GM11168 (cell line): ENCODE data around the gene TPRA1.

Experiments used
- in situ Hi-C: fragments of 300-500 bp; cut with MboI; formaldehyde crosslinking; loops from one replicate; pipeline ENCODE4 v1.12.0; 2022; ENCODE audit warnings: low sequenced_read_pairs; ENCODE audit not compliant: unreplicated experiment

The TPRA1 gene

DNA sequence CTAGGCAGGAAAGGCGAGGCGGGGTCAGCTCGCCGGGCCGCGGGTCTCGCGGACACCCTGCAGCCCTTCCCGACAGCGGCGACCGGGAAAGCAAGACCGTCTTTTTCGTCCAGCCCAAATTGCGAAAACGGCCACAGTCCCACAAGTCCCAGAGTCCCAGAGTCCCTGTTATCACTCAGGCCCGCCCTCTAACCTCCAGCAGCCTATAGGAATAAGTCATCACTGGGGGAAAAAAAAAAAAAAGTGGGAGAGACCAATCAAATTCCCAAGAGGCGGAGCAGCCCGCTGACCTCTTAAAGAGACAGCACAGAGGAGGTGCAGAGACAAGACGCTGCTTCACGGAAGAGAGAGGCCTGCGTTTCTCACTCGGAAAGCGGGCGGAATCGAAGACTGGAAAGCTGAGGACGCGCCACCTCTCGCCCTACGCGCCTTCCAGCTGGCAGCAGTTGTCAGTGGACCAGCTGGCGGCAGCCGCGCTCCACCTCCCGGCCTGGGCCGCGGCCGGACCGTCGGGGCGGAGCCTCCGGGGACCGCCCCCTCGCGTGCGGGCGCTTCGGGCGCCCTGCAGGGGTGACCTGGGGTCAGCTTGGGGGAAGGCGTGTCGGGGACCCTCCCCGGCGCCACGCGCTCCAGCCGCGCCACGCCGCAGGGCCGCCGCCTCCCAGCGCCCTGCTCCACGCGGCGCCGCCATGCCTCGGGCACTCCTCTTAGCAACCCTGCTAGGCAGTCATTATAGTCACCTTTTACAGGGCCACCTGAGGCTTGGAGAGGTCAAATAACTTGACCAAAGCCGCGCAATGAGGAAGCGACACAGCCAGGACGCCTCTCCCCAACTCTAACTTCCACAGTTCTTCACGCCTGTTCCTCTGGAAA is at the start of gene TPRA1:
Gene TPRA1, minus strand, starts transcription at position 141 of the 873 bp plus-strand sequence. CDS start 10,587 bp downstream, outside the sequence.
- in situ Hi-C loops = no loop called here

DNA sequence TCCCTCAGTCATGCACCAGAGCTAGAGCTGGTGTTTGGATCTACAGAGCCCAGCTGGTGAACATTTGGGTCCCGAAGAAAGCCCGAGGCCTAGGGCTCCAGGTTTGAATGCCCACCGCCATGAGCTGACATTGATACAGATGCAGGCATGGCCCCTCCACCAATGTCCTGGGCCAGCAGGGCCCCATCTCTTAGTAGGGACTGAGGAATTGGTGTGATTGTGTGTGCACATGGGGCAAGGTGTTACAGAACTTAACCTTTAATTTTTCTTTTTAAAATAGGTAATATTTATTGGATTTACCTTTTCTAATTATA is 49.5 kb upstream of the TPRA1 start:
- in situ Hi-C loops = no loop called here

DNA sequence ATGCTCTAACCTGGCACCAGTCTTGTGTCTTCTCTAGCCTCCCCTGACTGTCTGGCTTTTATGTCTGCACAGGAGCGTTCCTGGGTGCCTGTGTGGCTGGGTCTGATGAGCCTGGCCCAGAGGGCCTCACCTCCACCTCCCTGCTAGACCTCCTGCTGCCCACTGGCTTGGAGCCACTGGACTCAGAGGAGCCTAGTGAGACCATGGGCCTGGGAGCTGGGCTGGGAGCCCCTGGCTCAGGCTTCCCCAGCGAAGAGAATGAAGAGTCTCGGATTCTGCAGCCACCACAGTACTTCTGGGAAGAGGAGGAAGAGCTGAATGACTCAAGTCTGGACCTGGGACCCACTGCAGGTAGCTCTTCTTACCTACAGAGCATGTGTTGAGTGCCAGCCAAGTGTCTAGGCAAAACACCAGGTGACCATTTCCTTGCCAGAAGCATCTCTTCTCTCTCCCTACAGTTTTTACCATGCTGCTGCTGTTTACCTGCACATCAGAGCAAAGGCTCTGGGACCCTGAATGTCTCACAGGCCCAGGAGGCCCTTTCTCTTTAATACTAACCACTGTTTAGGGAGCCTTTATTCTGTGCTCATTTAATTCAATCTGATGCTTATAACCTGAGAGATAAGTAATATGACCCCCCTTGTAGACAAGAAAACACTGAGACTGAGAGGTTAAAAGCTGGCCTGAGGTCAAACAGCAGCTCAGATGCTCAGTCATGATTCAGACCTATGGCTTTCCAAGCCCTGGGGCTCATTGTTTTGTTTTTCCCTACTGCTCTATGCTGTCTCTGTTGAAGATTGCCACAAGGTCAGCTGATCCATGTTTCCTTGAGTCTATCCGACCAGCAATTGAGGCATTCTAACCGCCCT is 48.9 kb upstream of the TPRA1 start:
- in situ Hi-C loops = no loop called here

DNA sequence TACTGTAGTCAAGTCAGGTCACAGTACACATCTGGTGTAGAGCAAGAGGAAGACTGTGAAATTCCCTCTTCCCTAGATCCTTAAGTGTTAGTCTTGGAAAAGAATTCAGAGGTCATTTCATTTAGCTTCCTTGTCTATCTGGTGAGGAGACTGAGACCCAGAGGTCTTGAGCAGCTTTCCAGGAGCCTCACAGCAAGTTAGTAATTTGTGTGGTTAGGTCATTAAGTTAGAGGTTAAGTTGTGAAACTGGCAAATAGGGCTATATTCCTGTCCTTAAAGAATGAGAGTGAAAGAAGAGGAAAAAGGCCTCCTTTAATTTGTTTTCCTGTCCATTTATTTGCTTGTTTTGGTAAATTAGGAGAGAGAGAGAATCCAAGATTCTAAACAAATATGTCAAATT is 47.4 kb upstream of the TPRA1 start:
- in situ Hi-C loops = no loop called here

DNA sequence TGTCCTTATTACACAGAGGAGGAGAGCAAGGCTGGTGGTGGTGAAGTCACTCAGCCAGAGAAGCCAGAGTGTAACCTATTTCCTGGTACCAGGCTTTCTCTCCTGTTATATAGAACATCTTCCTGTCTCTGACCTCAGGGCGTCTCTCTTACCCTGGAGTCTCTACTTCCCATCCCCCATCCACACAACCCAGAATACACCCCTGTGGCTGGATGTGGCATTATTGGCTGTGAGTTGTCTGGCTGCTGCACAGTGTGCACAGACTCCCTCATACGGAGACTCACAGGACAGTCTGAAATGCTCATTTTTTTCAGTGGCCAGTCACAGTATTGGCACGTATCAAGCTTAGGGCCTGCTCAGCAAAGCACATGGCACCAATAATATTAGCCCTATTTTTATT is 47.0 kb upstream of the TPRA1 start:
- in situ Hi-C loops = no loop called here

DNA sequence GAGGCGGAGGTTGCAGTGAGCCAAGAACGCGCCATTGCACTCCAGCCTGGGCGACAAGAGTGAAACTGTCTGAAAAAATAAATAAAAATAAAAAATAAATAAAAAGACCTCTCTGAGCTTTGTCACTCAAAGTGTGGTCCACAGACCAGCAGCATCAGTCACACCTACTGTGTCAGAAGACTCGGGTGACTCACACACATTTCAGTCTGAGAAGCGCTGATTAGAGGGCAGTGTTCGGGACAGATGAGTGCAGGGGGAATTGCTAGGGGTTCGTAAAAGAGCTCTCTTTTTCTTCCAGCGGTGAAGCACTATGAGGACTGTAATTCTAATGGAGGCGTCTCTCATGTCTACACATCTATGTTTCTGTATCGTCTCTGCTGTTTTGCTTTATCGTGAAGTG is 44.1 kb upstream of the TPRA1 start:
- in situ Hi-C loops = no loop called here

DNA sequence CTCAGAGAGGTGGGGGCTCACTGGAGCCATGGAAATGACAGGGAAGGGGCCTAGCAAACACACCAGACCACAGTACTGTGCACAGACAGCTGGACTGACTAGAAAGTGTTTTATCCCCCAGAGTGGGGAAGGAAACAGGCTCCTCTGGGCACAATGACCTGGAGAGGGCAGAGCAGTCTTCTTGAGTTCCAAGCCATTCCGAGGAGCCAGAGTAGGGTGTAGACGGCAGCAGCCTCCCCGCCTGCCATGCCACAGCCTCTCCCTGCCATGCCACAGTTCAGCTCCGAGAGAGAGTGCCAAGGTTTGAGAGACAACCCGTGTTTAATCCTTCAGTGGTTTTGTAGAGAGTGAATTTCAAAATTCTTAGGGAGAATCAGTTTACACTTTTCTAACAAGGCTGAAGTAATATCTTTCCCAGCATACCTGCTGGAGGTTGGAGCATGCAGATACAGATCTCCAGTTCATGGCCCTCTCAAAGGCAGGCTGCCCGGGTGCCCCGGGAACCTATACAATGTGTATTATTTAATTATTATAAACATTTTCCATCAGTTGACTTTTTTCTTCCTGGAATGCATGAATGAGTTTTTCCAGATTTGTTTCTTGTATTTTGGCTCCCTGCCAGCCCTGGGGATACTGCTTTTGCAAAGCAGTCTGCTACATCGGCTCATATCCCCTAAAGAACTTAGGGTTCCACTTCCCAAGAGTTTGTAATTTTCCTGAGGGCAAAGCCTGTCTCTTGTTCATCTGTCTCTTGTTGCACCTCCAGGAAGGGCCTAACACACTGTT is 41.7 kb upstream of the TPRA1 start:
- in situ Hi-C loops = no loop called here

DNA sequence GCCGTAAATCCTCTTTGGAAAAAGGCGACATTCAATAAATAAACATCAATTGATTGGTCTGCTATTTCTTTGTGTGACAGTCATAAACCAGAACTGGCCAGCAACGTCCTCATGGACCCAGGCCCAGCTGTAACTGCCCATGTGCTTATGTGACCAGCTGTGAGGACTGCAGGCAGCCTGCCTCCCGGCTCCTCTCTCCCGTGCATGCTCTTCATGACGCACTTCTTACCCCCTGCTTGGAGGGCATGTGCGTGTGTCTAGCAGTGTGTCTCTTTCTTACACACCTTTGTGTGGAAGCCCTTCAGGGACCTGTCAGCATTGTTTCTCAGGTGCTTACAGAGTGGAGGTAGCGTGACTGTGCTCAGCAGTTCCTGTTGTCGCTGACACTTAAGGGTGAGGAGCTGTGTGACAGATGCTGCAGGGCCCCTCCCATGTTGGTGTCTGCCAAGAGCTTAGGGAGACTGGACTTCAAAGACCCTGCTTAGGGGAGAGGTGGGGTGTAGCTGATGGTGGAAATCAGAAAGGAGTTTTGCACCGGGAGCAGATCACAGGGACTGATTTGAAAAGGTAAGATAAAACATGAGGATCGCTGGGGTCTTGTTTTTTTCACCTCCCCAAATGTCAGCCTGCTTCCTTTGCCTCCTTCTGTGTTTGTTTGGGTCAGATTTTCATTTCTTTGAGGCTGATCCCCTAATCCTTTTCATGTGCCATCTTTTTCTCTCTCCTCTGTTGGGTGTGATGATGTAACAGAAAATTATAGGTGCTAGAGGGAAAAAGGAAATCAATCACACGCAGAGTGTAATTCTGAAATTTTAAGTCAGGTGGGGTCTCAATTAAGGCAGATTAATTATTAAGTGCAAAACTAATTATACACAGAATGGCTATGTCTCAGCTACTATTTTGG is 40.5 kb upstream of the TPRA1 start:
- in situ Hi-C loops = no loop called here

DNA sequence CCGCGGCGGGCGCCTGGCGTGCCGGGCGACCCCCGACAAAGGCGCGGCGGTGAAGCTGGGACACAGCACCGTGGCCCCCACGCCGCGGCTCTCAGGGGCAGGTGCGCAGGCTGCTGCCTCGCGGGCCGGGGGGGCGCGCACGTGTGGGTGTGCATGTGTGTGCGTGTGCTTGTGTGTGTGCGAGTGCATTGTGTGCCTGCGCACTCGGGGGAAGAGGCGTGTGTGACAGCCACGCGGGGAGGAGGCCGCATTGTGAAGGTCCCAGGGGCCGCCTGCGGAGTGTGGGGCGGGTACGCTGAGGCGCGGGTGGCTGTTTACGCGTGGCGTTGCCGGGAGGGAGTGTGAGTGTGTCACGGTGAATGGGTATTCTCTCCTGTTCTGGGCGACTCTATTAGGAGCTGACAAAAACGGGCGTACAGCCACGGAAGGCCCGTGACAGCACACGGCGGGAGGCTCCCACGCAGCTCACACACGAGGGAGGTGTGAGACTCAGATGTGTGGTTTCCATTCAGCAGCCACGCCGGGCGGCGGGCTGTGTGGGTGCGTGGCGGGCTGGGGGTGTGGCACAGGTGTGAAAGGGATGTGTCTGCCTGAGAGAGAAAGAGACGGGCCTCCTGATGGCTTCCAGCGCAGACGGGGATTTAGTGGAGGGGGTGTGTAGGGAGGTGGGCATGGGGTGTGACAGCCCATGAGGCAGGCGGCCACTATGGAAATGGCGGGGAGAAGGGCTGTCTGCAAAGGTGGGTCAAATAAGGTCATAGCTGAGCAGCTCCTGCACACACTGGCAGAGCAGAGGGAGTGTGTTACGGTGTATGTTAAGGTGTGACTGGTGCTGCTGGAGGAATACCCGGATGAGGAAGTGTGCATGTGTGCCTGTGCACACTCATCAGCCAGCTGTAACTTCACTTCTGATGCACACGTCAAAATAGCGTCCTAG is 39.2 kb upstream of the TPRA1 start:
- in situ Hi-C loops = no loop called here

DNA sequence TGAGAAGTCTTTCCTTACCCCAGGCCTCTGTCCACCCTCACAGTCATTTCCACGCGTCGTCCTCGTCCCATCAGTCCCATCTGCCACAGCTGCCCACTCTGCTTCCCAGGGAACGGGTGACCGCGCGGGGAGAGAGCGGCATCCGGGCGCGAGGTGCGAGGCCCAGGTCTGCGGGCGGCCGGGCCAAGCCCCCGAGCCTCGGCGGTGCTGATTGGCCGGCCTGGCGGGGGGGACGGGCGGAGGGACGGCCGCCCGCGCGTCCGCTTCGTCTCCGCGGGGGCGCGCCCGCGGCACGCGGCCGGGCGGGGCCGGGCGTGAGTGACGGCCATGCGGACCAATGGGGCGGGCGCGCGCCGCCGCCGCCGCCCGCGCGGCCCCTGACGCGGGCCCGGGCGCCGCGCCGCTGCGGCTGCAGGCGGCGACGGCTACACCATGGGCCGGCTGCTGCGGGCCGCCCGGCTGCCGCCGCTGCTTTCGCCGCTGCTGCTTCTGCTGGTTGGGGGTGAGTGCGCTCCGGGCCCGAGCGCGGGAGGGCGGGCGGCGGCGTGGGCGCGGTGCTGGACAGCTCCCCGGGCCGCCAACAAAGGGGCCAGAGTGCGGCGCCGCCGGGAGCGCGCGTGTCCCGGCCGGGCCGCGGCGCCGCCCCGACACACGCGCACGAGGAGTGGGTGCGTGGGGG is 38.4 kb upstream of the TPRA1 start, which contains the start of gene PODXL2:
Gene PODXL2, plus strand, starts transcription at position 398 of the 679 bp plus-strand sequence. Its CDS starts 35 bp downstream, at position 433.
- in situ Hi-C loops = no loop called here

DNA sequence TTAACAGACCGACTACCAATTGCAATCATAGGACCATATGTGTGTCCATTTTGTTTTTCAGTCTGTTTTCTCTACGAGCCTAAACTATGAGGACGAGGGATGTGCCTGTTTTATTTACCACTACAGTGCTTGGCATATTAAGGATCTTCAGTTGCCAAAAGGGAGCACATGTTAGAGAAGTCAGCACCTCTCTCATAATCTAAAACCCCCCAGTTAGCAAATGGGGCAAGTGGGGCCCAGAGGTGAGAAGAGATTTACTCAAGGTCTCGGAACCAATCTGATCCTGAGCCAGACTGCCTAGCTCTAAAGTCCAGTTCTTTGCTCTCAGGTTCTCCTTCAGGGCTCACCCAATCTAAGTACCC is 37.9 kb upstream of the TPRA1 start:
- in situ Hi-C loops = no loop called here

DNA sequence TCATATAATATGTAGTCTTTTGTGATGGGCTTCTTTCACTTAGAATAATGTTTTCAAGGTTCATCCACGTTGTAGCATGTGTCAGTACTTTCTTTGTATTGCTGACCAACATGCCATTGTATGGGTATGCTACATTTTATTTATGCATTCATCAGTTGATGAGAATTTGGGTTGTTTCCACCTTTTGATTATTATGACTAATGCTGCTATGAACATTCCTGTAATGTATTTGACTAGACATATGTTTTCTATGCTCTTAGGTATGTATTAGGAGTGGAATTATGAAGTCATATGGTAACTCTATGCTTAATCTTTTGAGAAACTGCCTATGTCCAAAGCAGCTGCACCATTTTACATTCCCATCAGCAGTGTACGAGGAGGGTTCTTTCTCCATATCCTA is 35.3 kb upstream of the TPRA1 start:
- in situ Hi-C loops = no loop called here

DNA sequence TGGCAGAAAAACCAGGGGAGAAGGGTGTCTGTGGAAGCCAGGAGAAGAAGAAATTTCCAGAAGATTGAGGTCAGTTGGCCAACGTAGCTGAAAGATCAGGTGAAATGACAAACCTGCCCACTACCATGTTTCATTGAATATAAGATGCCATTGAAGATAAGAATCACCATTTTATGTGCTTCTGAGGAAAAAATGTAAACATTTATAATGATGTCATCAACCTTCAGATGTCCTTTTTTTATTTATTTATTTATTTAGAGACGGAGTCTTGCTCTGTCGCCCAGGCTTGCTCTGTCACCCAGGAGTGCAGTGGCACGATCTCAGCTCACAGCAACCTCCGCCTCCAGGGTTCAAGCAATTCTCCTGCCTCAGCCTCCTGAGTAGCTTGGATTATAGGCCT is 33.5 kb upstream of the TPRA1 start:
- in situ Hi-C loops = no loop called here

DNA sequence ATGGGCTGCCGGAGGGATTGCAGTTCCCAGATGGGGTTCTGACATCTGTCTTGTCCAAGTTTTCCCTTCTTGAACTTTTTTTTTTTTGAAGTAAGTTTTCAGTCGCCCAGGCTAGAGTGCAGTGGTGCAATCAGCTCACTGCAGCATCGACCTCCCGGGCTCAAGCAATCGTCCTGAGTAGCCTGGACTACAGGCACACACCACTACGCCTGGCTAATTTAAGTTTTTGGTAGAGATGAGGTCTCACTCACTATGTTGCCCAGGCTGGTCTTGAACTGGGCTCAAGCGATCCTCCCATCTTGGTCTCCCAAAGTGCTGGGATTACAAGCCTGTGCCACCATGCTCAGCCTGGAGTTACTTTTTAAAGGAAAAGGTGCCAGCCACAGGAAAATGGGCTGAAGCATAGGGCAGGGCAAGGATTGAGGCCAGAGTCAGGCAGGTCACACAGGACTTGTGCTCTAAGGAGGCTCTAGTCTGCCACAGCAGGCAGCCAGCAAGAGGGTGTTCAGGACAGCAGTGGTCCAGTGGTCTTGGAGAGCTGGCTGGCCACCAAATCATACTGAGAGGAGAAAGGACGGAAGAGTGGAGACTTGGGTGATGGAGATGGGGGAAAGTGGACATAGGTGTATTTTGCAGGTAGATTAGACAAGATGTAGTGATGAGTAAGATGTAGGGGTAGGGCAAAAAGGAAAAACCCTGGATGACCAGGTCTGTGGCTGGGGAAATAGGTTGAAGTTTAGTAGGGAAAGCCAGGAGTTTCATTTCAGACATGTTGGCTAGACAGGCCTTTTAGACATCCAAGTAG is 32.4 kb upstream of the TPRA1 start:
- in situ Hi-C loops = no loop called here

DNA sequence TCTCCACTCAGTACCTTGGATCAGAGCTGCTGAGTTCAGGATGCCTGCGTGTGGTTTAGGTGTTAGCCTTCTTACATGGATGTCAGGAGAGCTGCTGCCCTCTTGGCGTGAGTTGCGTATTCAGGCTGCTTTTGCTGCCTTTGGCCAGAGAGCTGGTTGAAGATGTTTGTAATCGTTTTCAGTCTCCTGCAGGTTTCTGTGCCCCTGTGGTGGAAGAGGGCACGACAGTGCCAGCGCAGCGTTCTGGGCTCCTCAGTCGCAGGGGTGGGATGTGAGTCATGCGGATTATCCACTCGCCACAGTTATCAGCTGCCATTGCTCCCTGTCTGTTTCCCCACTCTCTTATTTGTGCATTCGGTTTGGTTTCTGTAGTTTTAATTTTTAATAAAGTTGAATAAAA is 31.5 kb upstream of the TPRA1 start:
- in situ Hi-C loops = no loop called here

DNA sequence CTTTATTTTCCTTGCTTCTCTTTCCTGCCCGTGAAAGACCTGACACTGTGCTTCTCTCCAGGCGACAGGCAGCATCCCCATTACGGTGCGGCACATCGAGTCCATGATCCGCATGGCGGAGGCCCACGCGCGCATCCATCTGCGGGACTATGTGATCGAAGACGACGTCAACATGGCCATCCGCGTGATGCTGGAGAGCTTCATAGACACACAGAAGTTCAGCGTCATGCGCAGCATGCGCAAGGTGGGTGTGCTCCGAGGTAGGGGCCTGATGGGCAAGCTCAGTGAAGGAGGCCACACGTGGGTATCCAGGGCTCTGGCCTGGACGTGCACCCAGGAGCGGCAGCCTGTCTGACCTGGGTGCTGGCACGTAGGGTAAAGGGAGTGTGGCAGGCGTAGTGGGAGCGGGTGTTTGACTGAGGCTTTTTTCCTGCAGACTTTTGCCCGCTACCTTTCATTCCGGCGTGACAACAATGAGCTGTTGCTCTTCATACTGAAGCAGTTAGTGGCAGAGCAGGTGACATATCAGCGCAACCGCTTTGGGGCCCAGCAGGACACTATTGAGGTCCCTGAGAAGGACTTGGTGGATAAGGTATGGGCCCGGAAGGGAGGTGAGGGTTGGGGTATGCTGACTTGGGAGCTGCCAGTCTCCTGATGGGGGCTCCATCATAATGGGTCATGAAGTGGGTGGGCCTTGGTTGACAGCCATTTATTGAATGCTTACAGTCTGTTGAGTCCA is 30.3 kb upstream of the TPRA1 start:
- in situ Hi-C loops = no loop called here

DNA sequence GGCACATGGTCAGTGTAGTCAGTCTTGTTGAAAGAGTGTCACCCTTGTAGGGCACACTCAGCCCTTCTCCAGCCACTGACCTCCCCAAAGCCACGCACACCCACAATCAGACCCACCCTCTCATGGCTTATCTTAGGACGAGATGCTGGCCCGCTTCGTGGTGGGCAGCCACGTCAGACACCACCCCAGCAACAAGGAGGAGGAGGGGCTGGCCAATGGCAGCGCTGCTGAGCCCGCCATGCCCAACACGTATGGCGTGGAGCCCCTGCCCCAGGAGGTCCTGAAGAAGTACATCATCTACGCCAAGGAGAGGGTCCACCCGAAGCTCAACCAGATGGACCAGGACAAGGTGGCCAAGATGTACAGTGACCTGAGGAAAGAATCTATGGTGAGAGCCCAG is 28.4 kb upstream of the TPRA1 start:
- in situ Hi-C loops = no loop called here
